GM12878 (cell line): ENCODE measurements around the gene CHST15. TPM values are rescaled to one million over a fixed set of nuclear protein-coding genes. Genes with fewer than 3 reads are reported as not detected.

Experiments used
- ATAC-seq: fragments of 200-7000 bp; cut with Tn5 transposase; 3 replicates; pipeline ENCODE4 v1.9.1; 2020; ENCODE audit warnings: mild to moderate bottlenecking, moderate library complexity
- BruUV-seq: library from RNA; stranded (reverse); fragments of 400-500 nt; replicated peaks from 2 replicates; lab custom pipeline; 2021; lab: Mats Ljungman, UMichigan
- CTCF ChIA-PET: fragments of 300-600 bp; sonication (Branson Sonifier 250); formaldehyde crosslinking; extraction: SDS; loops from one replicate; lab custom pipeline; 2021; ENCODE audit warnings: inconsistent platforms; lab: Yijun Ruan, JAX
- POLR2A ChIA-PET: fragments of 350-600 bp; formaldehyde crosslinking; extraction: SDS; loops from one replicate; lab custom pipeline; 2021; ENCODE audit warnings: inconsistent platforms; lab: Charles Lee
- RAD21 ChIA-PET: fragments of 300-600 bp; sonication (Branson Sonifier 250); formaldehyde crosslinking; loops from one replicate; lab custom pipeline; 2023; ENCODE audit warnings: antibody characterized with exemption; ENCODE audit not compliant: unreplicated experiment; lab: Charles Lee
- SMC1A ChIA-PET: fragments of 300-600 bp; sonication (Branson Sonifier 250); formaldehyde crosslinking; loops from one replicate; lab custom pipeline; 2023; ENCODE audit not compliant: unreplicated experiment, uncharacterized antibody; lab: Charles Lee
- DNase-seq: peaks from one replicate; pipeline ENCODE4 v3.0.0-alpha.2; 2011; ENCODE audit warnings: low read depth, low spot score
- FAIRE-seq: peaks from 3 replicates; lab custom pipeline; 2011; peaks lifted over from hg19 to GRCh38; lab: Jason Lieb, UNC
- H2AFZ ChIP-seq: 2 replicates; pipeline ENCODE4 v1.6.0; 2011; ENCODE audit warnings: low read depth, low read length, control low read depth; ENCODE audit not compliant: control insufficient read depth
- H3K27ac ChIP-seq: 2 replicates; pipeline ENCODE4 v1.5.1; 2011; ENCODE audit warnings: control low read depth; ENCODE audit not compliant: control insufficient read depth, insufficient read depth
- H3K27me3 ChIP-seq, 2 experiments: replicated peaks in 1 of 2; 2 replicates each; pipeline versions ENCODE4 v1.6.0 to v1.6.1; 2011; ENCODE audit warnings: low read length in 1 of 2; ENCODE audit not compliant: control insufficient read depth in 2 of 2, insufficient read depth in 2 of 2
- H3K36me3 ChIP-seq, 2 experiments: 2 replicates each; pipeline ENCODE4 v1.5.1; 2011; ENCODE audit warnings: low read length in 1 of 2; ENCODE audit not compliant: control insufficient read depth in 2 of 2, insufficient read depth in 2 of 2
- H3K4me1 ChIP-seq: 2 replicates; pipeline ENCODE4 v1.6.1; 2011; ENCODE audit warnings: mild to moderate bottlenecking, low read length, moderate library complexity, mixed read lengths; ENCODE audit not compliant: control insufficient read depth, insufficient read depth
- H3K4me2 ChIP-seq: 2 replicates; pipeline ENCODE4 v1.6.0; 2011; ENCODE audit warnings: control low read depth; ENCODE audit not compliant: control insufficient read depth, insufficient read depth
- H3K4me3 ChIP-seq: fragments of 200-600 bp; sonication (generic); 2 replicates; pipeline ENCODE4 v1.5.1; 2016
- H3K79me2 ChIP-seq: 2 replicates; pipeline ENCODE4 v1.6.0; 2011; ENCODE audit warnings: low read length; ENCODE audit not compliant: control insufficient read depth, insufficient read depth
- H3K9ac ChIP-seq: 2 replicates; pipeline ENCODE4 v1.8.0; 2011; ENCODE audit warnings: low read length, control low read depth, mixed read lengths; ENCODE audit not compliant: control insufficient read depth, insufficient read depth
- H3K9me3 ChIP-seq: replicated peaks from 3 replicates; pipeline ENCODE4 v1.5.1; 2011; ENCODE audit warnings: mild to moderate bottlenecking, low read length; ENCODE audit not compliant: control insufficient read depth, insufficient read depth
- H4K20me1 ChIP-seq: 2 replicates; pipeline ENCODE4 v1.6.0; 2011; ENCODE audit not compliant: control insufficient read depth, insufficient read depth
- E2F4 ChIP-seq: IDR thresholded peaks from 2 replicates; pipeline ENCODE4 v1.6.1; 2012; ENCODE audit warnings: low read depth, low read length, improper control_type of control experiment
- EGR1 ChIP-seq, 2 experiments: IDR thresholded peaks; 1 replicate in 1 of 2; 2 replicates in 1 of 2; pipeline ENCODE4 v1.6.1; 2011 to 2012; ENCODE audit warnings: low read depth in 2 of 2, low read length in 2 of 2, borderline replicate concordance in 1 of 2, mild to moderate bottlenecking in 1 of 2, moderate library complexity in 1 of 2
- FOXM1 ChIP-seq: IDR thresholded peaks from 2 replicates; pipeline ENCODE4 v1.6.1; 2012; ENCODE audit warnings: low read depth, mild to moderate bottlenecking, inconsistent platforms, low read length, moderate library complexity
- HCFC1 ChIP-seq: fragments of 150-350 bp; IDR thresholded peaks from 2 replicates; pipeline ENCODE4 v1.6.1; 2014; ENCODE audit warnings: low read length
- HDAC2 ChIP-seq: fragments of 200-600 bp; sonication (generic); IDR thresholded peaks from 2 replicates; pipeline ENCODE4 v1.6.1; 2017
- HDAC6 ChIP-seq: fragments of 200-600 bp; sonication (generic); IDR thresholded peaks from one replicate; pipeline ENCODE4 v1.8.0; 2017; ENCODE audit warnings: antibody characterized with exemption; ENCODE audit not compliant: unreplicated experiment
- IRF4 ChIP-seq: IDR thresholded peaks from 2 replicates; pipeline ENCODE4 v1.6.1; 2011; ENCODE audit warnings: low read depth, low read length
- IRF5 ChIP-seq: fragments of 450-650 bp; IDR thresholded peaks from 2 replicates; pipeline ENCODE4 v1.6.1; 2017; ENCODE audit warnings: borderline replicate concordance
- MYC ChIP-seq: IDR thresholded peaks from 2 replicates; pipeline ENCODE4 v1.6.1; 2011; ENCODE audit warnings: mild to moderate bottlenecking, low read length, moderate library complexity, inconsistent platforms; ENCODE audit not compliant: insufficient read depth, insufficient replicate concordance, insufficient read length, severe bottlenecking
- NFYA ChIP-seq: IDR thresholded peaks from 2 replicates; pipeline ENCODE4 v1.6.1; 2011; ENCODE audit warnings: low read depth, mild to moderate bottlenecking, low read length, improper control_type of control experiment, borderline replicate concordance
- PAX8 ChIP-seq: fragments of 450-650 bp; IDR thresholded peaks from 2 replicates; pipeline ENCODE4 v1.6.1; 2017; ENCODE audit warnings: mild to moderate bottlenecking, moderate library complexity
- SRF ChIP-seq, 2 experiments: IDR thresholded peaks; 2 replicates each; pipeline ENCODE4 v1.6.1; 2011; ENCODE audit warnings: low read depth in 2 of 2, low read length in 2 of 2, mild to moderate bottlenecking in 1 of 2, moderate library complexity in 1 of 2
- STAT1 ChIP-seq: fragments of 450-650 bp; conservative IDR thresholded peaks from 2 replicates; pipeline ENCODE4 v1.6.1; 2014; ENCODE audit warnings: antibody characterized with exemption, mild to moderate bottlenecking
- ZNF207 ChIP-seq: fragments of 450-650 bp; IDR thresholded peaks from 2 replicates; pipeline ENCODE4 v1.6.1; 2014; ENCODE audit warnings: antibody characterized with exemption, mild to moderate bottlenecking, borderline replicate concordance
- ZSCAN29 ChIP-seq: fragments of 450-650 bp; IDR thresholded peaks from 2 replicates; pipeline ENCODE4 v1.6.1; 2017; ENCODE audit warnings: mild to moderate bottlenecking, moderate library complexity
- WGBS: methylation state at CpG from one replicate; pipeline ENCODE4 v1.1.6; 2016; ENCODE audit warnings: low lambda C conversion rate; ENCODE audit not compliant: insufficient replicate concordance, insufficient coverage; ENCODE audit errors: missing lambda C conversion rate; 5-methylcytosine and 5-hydroxymethylcytosine counted together
- in situ Hi-C: fragments of 300-500 bp; cut with MboI; formaldehyde crosslinking; loops from 9 replicates; pipeline ENCODE4 v1.14.3; 2018; ENCODE audit warnings: mixed read lengths
- intact Hi-C: fragments of 100-400 bp; cut with micrococcal nuclease; formaldehyde crosslinking; loops from one replicate; pipeline ENCODE4 v1.14.2; 2022; ENCODE audit not compliant: unreplicated experiment
- polyA plus RNA-seq, 11 experiments: library from polyadenylated mRNA; depleted of rRNA in 4 of 11; unstranded in 6 of 11; stranded (reverse) in 5 of 11; fragments of >200 nt; fragmentation: Nextera tagmentation in 4 of 11; fragmentation: Illumina TruSeq in 1 of 11; extraction: Ambion mirVana in 4 of 11; extraction: Trizol in 1 of 11; gene quantifications; 1 replicate in 1 of 11; 2 replicates in 10 of 11; pipeline versions ENCODE4 v1.2.1 to v1.2.3, GENCODE V29; 2011 to 2016; ENCODE audit warnings: inconsistent platforms in 2 of 11, missing spikeins in 2 of 11, low read depth in 1 of 11
- total RNA-seq, 4 experiments: library from RNA; depleted of rRNA in 3 of 4; stranded (reverse); fragments of >200 nt in 3 of 4; fragmentation: Illumina TruSeq in 1 of 4; extraction: Trizol in 1 of 4; gene quantifications; 2 replicates each; pipeline versions ENCODE4 v1.2.1 to v1.2.3, GENCODE V29; 2013 to 2021
- TF ChIP-seq, protein P1 (sequence below): fragments of 450-650 bp; IDR thresholded peaks from 2 replicates; pipeline ENCODE4 v1.6.1; 2017; ENCODE audit warnings: antibody characterized with exemption, mild to moderate bottlenecking, moderate library complexity

The CHST15 gene
- total and polyA plus RNA-seq, 10 of the 15 experiments (the other 5 are each of a cell fraction or from before 2014, with no cell fraction given): 0.02 to 0.53 (median 0.05) TPM; not detected in 1

GRCh38 chr10:124003070-124003419 is 90.4 kb downstream of the CHST15 start:
- 57% methylated on average over 7 of the region's 7 CpGs for WGBS
- no peak for TF ChIP-seq SRF (IDR thresholded peaks at IDR 0.05; ENCODE audit: low read depth in 2 of 2, low read length in 2 of 2)
- TF ChIP-seq IRF5: no peak
- no peak for TF ChIP-seq ZSCAN29
- TF ChIP-seq IRF4: no peak
- no peak for TF ChIP-seq FOXM1
- no peak for TF ChIP-seq HDAC6
- TF ChIP-seq HDAC2: no peak
- TF ChIP-seq PAX8: no peak
- TF ChIP-seq STAT1: no peak
- TF ChIP-seq NFYA: no peak
- no peak for TF ChIP-seq E2F4
- TF ChIP-seq, protein P1, sequence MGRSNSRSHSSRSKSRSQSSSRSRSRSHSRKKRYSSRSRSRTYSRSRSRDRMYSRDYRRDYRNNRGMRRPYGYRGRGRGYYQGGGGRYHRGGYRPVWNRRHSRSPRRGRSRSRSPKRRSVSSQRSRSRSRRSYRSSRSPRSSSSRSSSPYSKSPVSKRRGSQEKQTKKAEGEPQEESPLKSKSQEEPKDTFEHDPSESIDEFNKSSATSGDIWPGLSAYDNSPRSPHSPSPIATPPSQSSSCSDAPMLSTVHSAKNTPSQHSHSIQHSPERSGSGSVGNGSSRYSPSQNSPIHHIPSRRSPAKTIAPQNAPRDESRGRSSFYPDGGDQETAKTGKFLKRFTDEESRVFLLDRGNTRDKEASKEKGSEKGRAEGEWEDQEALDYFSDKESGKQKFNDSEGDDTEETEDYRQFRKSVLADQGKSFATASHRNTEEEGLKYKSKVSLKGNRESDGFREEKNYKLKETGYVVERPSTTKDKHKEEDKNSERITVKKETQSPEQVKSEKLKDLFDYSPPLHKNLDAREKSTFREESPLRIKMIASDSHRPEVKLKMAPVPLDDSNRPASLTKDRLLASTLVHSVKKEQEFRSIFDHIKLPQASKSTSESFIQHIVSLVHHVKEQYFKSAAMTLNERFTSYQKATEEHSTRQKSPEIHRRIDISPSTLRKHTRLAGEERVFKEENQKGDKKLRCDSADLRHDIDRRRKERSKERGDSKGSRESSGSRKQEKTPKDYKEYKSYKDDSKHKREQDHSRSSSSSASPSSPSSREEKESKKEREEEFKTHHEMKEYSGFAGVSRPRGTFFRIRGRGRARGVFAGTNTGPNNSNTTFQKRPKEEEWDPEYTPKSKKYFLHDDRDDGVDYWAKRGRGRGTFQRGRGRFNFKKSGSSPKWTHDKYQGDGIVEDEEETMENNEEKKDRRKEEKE: no peak
- no peak for TF ChIP-seq HCFC1
- no peak for TF ChIP-seq ZNF207
- TF ChIP-seq EGR1 (IDR thresholded peaks at IDR 0.05; ENCODE audit: borderline replicate concordance in 1 of 2, low read depth in 2 of 2, low read length in 2 of 2): no peak
- TF ChIP-seq MYC: no peak
- SMC1A ChIA-PET: interaction anchor here (1.1 kb wide), 1 partner anchor 255 kb away, joined by 3 read pairs; no protein-coding TSS in a partner anchor
- Histone ChIP-seq H3K9ac (no peak overlapping the region), H3K4me3 (no peak overlapping the region), H3K9me3 (no peaks in the 10 kb centered on the region; the same call in 2 of the 3 replicates), H4K20me1 (no peaks in the 10 kb centered on the region), H3K36me3 (no peaks in the 10 kb centered on the region), H3K79me2 (no peaks in the 10 kb centered on the region), H3K27ac (no peak overlapping the region), H2AFZ (no peak overlapping the region), H3K27me3 (peaks cover 0 to 4% of the 10 kb centered on the region in 2 experiments; a peak in 3 of 4 replicates), H3K4me2 (no peak overlapping the region), H3K4me1 (no peaks in the 10 kb centered on the region; the same call in 1 of the 2 replicates)
- CTCF ChIA-PET: interaction anchor here (1.6 kb wide), 1 partner anchor 8 kb away, joined by 4 read pairs; no protein-coding TSS in a partner anchor
- no peak for ATAC-seq
- BruUV-seq: no TSS peak
- RAD21 ChIA-PET: no interaction called here
- POLR2A ChIA-PET: no interaction called here
- intact Hi-C loops: no loop called here
- DNase-seq: no peak
- in situ Hi-C loops: no loop called here
- FAIRE-seq: no peak
